ENCODE data around the gene MRPL1. TPM values are rescaled to one million over a fixed set of nuclear protein-coding genes. Genes with fewer than 3 reads are reported as not detected.

MRPL1 gene
- total and polyA plus RNA-seq, 9 of the 15 experiments (the other 6 are each of a cell fraction or from before 2014, with no cell fraction given): 38.4 to 75.7 (median 63.7) TPM

GRCh38 chr4:77844363-77844762, 18.3 kb upstream of the MRPL1 start:
- Histone ChIP-seq H3K36me3 (ENCODE audit: control insufficient read depth, insufficient read depth, low read length) (no peaks in the 10 kb centered on the region), H3K9me1 (ENCODE audit: control insufficient read depth, insufficient read depth, low read length) (no peaks in the 10 kb centered on the region), H3K79me2 (ENCODE audit: control insufficient read depth, insufficient read depth, low read length) (no peaks in the 10 kb centered on the region), H3K9ac (ENCODE audit: insufficient read depth in 1 of 2, low read depth in 2 of 2, low read length in 2 of 2) (no peak overlapping the region), H3K4me1 (replicated peaks in 1 of 2; ENCODE audit: control insufficient read depth in 2 of 2, insufficient read depth in 2 of 2, low read length in 2 of 2) (no peaks in the 10 kb centered on the region), H3K27ac (ENCODE audit: extremely low read depth, low read depth, low read length) (no peak overlapping the region), H3K9me3 (replicated peaks; ENCODE audit: control insufficient read depth, insufficient read depth, low read depth, low read length) (no peaks in the 10 kb centered on the region), H2AFZ (ENCODE audit: low read depth, low read length) (no peak overlapping the region), H3K4me3 (no peak overlapping the region), H3K27me3 (ENCODE audit: control insufficient read depth in 2 of 2, insufficient read depth in 2 of 2, low read length in 2 of 2) (no peaks in the 10 kb centered on the region), H3K4me2 (ENCODE audit: insufficient read depth, low read length) (no peak overlapping the region), H4K20me1 (replicated peaks; ENCODE audit: control insufficient read depth, insufficient read depth, low read length) (no peaks in the 10 kb centered on the region)
- no peak for FAIRE-seq
- WGBS (ENCODE audit: insufficient coverage, low coverage, missing lambda C conversion rate): 23% methylated on average over 1 of the region's 1 CpG
- ATAC-seq: no peak
- no TSS peak for BruUV-seq (replicated peaks)
- TF ChIP-seq GTF2F1 (IDR thresholded peaks at IDR 0.05; ENCODE audit: low read depth, low read length): no peak
- TF ChIP-seq TCF7L2 (IDR thresholded peaks at IDR 0.05; ENCODE audit: low read depth, low read length): no peak
- no peak for TF ChIP-seq ZNF668 (CRISPR knock-in tag; IDR thresholded peaks at IDR 0.05)
- TF ChIP-seq HNRNPL (IDR thresholded peaks at IDR 0.05; ENCODE audit: low read depth, low read length): no peak
- no peak for TF ChIP-seq MCM2 (IDR thresholded peaks at IDR 0.05; ENCODE audit: low read depth)
- TF ChIP-seq, protein P1, sequence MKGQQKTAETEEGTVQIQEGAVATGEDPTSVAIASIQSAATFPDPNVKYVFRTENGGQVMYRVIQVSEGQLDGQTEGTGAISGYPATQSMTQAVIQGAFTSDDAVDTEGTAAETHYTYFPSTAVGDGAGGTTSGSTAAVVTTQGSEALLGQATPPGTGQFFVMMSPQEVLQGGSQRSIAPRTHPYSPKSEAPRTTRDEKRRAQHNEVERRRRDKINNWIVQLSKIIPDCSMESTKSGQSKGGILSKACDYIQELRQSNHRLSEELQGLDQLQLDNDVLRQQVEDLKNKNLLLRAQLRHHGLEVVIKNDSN (CRISPR knock-in tag; IDR thresholded peaks at IDR 0.05): no peak
- peak; percentile 83 for TF ChIP-seq RBM25 (IDR thresholded peaks at IDR 0.05; ENCODE audit: low read depth, low read length, severe bottlenecking)
- no peak for TF ChIP-seq ZNF699 (CRISPR knock-in tag; IDR thresholded peaks at IDR 0.05; ENCODE audit: insufficient replicate concordance)
- TF ChIP-seq ZNF24 (IDR thresholded peaks at IDR 0.05): no peak
- TF ChIP-seq BCOR (IDR thresholded peaks at IDR 0.05): peak; percentile 60; the same call in 1 of the 2 replicates
- no peak for DNase-seq (ENCODE audit: extremely low read depth in 1 of 4, low spot score in 3 of 4)
- ChIA-PET POLR2A (interaction anchor here (0.6 kb wide), 1 partner anchor 62 kb away, joined by 3 read pairs; no protein-coding TSS in a partner anchor), CTCF (ENCODE audit: low intra/inter-chr PET ratio) (no interaction called here)
- in situ Hi-C loops (cut with MboI) (no loop called here), intact Hi-C loops (cut with micrococcal nuclease) (no loop called here)

All from K562 (cell line).